HG02571 (cell line): Measurements from ENCODE around the gene SLC22A6.

Source experiments
- ATAC-seq: cut with Tn5 transposase; IDR thresholded peaks from one replicate; pipeline ENCODE4 v1.9.1; 2021; ENCODE audit warnings: mild to moderate bottlenecking, moderate library complexity; ENCODE audit not compliant: unreplicated experiment

The SLC22A6 gene

GRCh38 chr11:62933285-62933684 lies 51.5 kb downstream of the SLC22A6 start:
- no peak for ATAC-seq

DNA sequence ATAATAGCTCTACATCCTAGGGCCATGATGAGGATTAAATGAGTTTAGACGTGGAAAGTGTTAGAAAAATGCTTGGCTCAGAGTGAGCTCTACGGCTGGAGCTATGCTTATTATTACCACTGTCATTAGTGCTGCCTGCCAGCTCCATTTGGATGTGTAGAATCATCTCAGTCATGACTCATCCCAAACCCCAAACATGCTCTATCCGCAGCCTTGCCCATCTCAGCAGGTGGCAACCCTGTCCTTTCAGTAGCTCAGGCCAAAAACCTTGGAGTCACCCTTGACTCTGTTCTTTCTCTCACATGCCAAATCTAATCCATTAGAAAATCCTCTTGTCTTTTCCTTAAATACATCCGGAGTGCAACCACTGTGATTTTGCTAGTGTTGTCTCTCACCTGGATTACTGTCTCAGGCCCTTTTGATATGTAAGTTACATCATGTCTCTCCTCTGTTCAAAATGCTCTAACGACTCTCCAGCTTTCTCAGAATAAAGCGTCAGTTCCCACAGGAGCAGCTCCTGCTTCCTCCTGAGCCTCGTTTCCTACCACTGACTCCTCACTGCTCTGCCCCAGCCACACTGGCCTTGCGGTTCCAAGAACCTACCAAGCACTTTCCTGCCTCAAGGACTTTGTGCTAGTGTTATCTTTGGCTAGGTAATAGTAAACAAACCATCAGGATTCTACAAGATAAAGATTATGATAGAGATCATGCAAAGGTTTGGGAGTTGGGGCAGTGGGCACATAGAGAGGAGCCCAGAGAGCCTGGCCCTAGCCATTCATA lies 53.1 kb downstream of the SLC22A6 start:
- ATAC-seq, result no peak

DNA sequence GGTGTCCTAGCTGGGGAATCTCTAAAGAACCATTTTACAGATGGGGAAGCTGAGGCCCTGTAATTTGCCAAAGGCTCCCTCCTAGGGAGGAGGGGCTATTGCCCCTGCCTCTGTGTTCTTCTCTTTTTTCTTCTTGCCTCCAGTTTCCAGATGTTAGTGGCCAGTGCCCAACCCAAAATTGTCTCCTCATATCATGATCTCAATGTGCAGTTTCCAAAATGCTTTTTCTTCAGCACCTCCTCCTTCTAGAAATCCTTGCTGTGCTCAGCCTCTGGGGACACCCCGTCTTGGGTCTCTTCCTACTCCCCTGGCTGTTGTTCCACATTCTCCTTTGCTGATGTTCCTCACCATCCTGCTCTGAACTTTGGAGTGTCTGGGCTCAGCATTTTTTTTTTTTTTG lies 54.1 kb downstream of the SLC22A6 start:
- no peak for ATAC-seq

DNA sequence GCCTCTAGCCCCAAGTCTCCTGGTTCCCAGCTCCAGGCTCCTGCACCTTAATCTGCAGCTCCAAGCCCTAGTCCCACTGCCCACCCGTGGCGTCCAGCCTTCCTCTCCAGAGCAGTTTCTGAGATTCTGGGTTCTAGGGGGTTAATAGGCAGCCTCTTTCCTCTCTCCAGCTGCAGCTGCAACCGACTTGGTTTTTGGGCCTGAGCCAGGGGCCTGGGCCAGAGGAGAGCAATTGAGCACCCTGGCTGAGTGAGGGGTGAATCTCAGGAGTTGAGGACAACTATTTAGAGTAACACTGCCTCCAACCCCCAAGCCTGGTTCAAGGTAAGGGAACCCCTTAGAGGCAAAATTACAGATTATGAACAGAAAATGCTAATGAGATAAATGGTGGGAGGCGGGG lies 54.6 kb downstream of the SLC22A6 start:
- ATAC-seq, result no peak

DNA sequence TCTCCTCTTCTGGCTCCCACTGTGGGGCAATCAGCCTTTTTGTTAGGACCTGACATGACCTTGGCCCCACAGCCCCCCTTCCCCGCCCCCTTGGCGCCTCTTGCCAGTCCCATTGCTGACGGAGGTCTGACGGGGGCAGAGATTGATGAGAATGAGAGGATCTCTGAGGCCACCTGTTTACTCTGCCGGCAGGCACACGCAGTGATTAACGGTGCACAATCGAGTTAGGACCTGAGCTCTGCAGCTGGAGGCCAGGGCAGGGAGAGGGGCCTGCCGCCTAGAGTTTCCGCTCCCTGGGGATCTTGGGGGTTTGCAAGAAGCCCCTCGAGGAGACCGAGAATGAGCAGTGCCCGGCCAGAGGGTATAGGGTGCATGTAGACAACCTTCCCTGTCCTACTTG lies 56.8 kb downstream of the SLC22A6 start:
- no peak for ATAC-seq

- no peak for ATAC-seq
Observed at GRCh38 chr11:62926680-62927455, 57.9 kb downstream of the SLC22A6 start.
